Coronary artery (tissue), 2 donors: ENCODE results near the gene TANGO6.

Experiments used
- DNase-seq: peaks from one replicate; pipeline ENCODE4 v3.0.0-alpha.2; 2017; ENCODE audit warnings: low spot score
- H3K27ac ChIP-seq, 2 donors: fragments of 200-600 bp; sonication (generic); one replicate each; pipeline ENCODE4 v1.5.1; 2016 to 2019
- H3K4me3 ChIP-seq: fragments of 200-600 bp; sonication (generic); 2 replicates; pipeline ENCODE4 v1.5.1; 2016; ENCODE audit warnings: mild to moderate bottlenecking, moderate library complexity
- CTCF ChIP-seq: fragments of 200-600 bp; sonication (generic); IDR thresholded peaks from one replicate; pipeline ENCODE4 v1.5.1; 2019; ENCODE audit warnings: antibody characterized with exemption

Gene TANGO6

GRCh38 chr16:69084289-69084688 lies 241.0 kb downstream of the TANGO6 start:
- Histone ChIP-seq H3K4me3 (no peak overlapping the region), H3K27ac (no peak overlapping the region)
- no peak for TF ChIP-seq CTCF

GRCh38 chr16:69085032-69085695 lies 241.8 kb downstream of the TANGO6 start:
- no peak for TF ChIP-seq CTCF
- DNase-seq = no peak
- no peak overlapping the region for H3K27ac ChIP-seq
- no peak overlapping the region for H3K4me3 ChIP-seq

More at GRCh38 chr16:69084289-69084688, 241.0 kb downstream of the TANGO6 start:
- no peak for DNase-seq

- no peak overlapping the region for H3K27ac ChIP-seq
- no peak overlapping the region for H3K4me3 ChIP-seq
- TF ChIP-seq CTCF = no peak
- no peak for DNase-seq
Measured at GRCh38 chr16:69087161-69087581, 243.8 kb downstream of the TANGO6 start.

DNA sequence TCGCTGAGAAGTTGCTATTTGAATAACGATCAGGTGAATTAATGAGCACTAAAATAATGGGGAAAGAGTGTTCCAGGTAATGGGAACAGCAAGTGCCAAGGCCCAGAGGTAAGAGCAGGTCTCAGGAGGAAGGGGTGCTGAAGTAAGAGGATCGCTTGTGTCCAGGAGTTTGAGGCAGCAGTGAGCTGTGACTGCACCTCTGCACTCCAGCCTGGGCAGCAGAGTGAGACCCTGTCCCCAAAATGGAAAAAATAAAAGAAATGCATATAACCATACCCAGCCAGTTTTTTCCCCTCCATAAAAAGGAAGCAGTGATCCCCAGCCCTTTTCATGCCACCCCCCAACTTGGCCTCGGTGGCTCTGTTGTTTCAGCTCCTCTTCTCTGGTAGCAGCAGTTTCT lies 245.4 kb downstream of the TANGO6 start:
- Histone ChIP-seq H3K27ac (no peak overlapping the region), H3K4me3 (no peak overlapping the region)
- TF ChIP-seq CTCF = no peak
- no peak for DNase-seq

DNA sequence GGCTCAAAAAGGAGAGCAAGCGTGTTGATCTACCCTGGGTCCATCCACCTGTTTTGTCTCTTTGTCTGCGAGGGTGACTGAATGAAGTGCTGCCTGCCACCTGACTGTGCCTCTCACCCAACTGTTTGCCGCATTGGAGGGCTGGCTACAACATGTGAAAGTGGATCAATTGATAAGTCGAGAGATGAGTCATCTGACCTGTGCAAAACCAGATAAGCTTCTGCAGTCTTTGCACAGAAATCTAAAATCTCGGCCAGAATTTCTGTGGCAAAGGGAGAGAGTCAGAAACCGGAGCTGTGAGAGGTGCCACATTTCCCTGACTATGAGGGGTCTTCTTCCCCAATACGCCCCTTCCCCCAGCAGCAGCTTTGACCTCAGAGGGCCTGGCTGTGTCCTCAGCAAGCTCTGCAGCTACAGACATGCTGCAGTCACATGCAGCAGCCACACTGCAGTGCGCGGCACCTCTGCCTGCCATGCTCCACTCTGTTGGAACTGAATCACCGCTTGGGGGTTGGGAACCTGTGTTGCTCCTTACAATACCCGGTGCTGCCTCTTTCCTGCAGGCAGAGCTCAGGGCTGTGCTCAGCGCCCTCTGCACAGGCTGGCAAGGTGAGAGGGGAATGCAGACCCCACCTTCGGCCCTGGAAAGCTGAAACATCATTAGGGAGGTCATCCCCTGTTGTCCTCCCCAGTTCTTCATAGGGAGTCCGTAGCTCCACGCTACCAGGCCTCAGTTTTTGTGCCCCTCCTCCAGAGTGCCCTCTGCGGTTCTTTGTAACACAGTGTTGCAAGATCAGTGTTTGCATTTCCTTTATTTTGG lies 246.0 kb downstream of the TANGO6 start:
- no peak for DNase-seq
- TF ChIP-seq CTCF = no peak
- H3K4me3 ChIP-seq = no peak overlapping the region
- H3K27ac ChIP-seq = no peak overlapping the region

DNA sequence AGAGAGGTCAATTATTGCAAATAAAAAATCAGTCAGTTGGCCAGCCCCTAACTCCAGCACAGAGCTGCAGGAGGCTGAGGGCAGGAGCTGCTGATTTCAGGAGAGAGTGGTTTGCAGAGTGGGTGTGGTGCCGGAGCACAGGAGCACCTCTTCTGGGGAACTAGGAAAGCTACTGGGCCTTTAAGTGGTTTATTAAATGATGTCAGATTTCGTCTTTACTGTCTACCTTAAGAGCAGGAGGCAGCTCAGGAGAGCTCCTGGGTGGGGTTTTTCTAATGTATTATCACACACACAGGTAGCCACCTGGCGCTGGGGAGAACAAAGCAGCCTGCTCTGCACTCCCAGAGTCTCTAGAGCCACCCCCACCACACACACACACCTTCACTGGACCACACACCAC lies 250.6 kb downstream of the TANGO6 start:
- TF ChIP-seq CTCF = no peak
- H3K27ac ChIP-seq = no peak overlapping the region
- H3K4me3 ChIP-seq = no peak overlapping the region
- DNase-seq = no peak

DNA sequence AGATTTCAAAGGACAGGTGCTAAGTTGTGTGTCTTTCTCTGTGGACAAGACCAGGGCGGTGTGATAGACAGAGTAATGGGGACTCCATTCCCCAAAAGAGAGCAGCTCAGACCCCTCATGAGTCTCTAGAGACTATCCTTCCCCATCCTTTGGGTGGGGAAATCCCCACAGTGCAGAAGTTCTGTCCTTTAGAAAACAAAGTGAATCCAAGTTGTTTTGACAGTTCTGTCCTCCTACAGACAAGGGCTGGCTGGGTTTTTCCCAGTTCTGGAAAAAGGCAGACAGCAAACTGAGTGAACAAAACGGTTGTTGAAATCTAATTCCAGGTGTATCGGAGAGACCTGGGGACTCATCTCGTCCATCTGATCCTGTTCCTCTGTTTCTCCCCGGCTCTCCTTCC lies 251.2 kb downstream of the TANGO6 start:
- no peak for TF ChIP-seq CTCF
- no peak for DNase-seq
- Histone ChIP-seq H3K4me3 (no peak overlapping the region), H3K27ac (no peak overlapping the region)
